Panc1 (cell line): ENCODE results near the gene LYST. TPM values are rescaled to one million over a fixed set of nuclear protein-coding genes. Genes with fewer than 3 reads are reported as not detected.

Experiments used
- ATAC-seq: fragments of 200-7000 bp; cut with Tn5 transposase; 2 replicates; pipeline ENCODE4 v1.9.1; 2020; ENCODE audit warnings: mild to moderate bottlenecking, moderate library complexity
- BruUV-seq: library from RNA; stranded (reverse); fragments of 400-500 nt; replicated peaks from 2 replicates; lab custom pipeline; 2021; lab: Mats Ljungman, UMichigan
- CTCF ChIA-PET: fragments of 300-600 bp; sonication (Branson Sonifier 250); formaldehyde crosslinking; loops from one replicate; lab custom pipeline; 2022; ENCODE audit warnings: antibody characterized with exemption; lab: Charles Lee
- POLR2A ChIA-PET: fragments of 300-600 bp; sonication (Branson Sonifier 250); formaldehyde crosslinking; loops from one replicate; lab custom pipeline; 2022; ENCODE audit warnings: antibody characterized with exemption; lab: Charles Lee
- DNase-seq: peaks from one replicate; pipeline ENCODE4 v3.0.0-alpha.2; 2010; ENCODE audit warnings: low read depth, low spot score
- H3K27ac ChIP-seq: 2 replicates; pipeline ENCODE4 v1.5.1; 2011; ENCODE audit warnings: mild to moderate bottlenecking, low read length, inconsistent platforms
- H3K27me3 ChIP-seq: fragments of 200-500 bp; sonication (Bioruptor generic); 2 replicates; pipeline ENCODE4 v1.6.0; 2014; ENCODE audit warnings: low read length, inconsistent platforms; ENCODE audit not compliant: control insufficient read depth, insufficient read depth
- H3K36me3 ChIP-seq: fragments of 200-500 bp; sonication (Bioruptor generic); 2 replicates; pipeline ENCODE4 v1.5.1; 2014; ENCODE audit warnings: inconsistent platforms, mild to moderate bottlenecking, low read length, moderate library complexity; ENCODE audit not compliant: control insufficient read depth, insufficient read depth
- H3K4me1 ChIP-seq: 2 replicates; pipeline ENCODE4 v1.5.1; 2011; ENCODE audit warnings: inconsistent platforms, mild to moderate bottlenecking, low read length, moderate library complexity; ENCODE audit not compliant: control insufficient read depth, insufficient read depth
- H3K4me3 ChIP-seq, 2 experiments: 2 replicates each; pipeline ENCODE4 v1.5.1; 2011 to 2012; ENCODE audit warnings: low read depth in 2 of 2, low read length in 2 of 2, mild to moderate bottlenecking in 2 of 2, inconsistent platforms in 1 of 2, moderate library complexity in 1 of 2
- H3K9me3 ChIP-seq: fragments of 200-500 bp; sonication (Bioruptor generic); 2 replicates; pipeline ENCODE4 v1.5.1; 2014; ENCODE audit warnings: low read depth, mild to moderate bottlenecking, inconsistent platforms, low read length, moderate library complexity; ENCODE audit not compliant: control insufficient read depth, insufficient read depth
- CTCF ChIP-seq: fragments of 450-650 bp; IDR thresholded peaks from 2 replicates; pipeline ENCODE4 v1.5.1; 2017; ENCODE audit warnings: mild to moderate bottlenecking
- POLR2AphosphoS5 ChIP-seq: IDR thresholded peaks from 2 replicates; pipeline ENCODE4 v1.6.1; 2012; ENCODE audit warnings: mild to moderate bottlenecking, low read depth, low read length, moderate library complexity
- REST ChIP-seq, 2 experiments: IDR thresholded peaks; 2 replicates each; pipeline ENCODE4 v1.6.1; 2011 to 2012; ENCODE audit warnings: low read depth in 2 of 2, control low read depth in 1 of 2, low read length in 1 of 2, mild to moderate bottlenecking in 1 of 2, moderate library complexity in 1 of 2; ENCODE audit not compliant: insufficient read depth in 1 of 2
- SIN3A ChIP-seq: IDR thresholded peaks from 2 replicates; pipeline ENCODE4 v1.6.1; 2012; ENCODE audit warnings: low read depth, mild to moderate bottlenecking, low read length, moderate library complexity, borderline replicate concordance; ENCODE audit not compliant: insufficient read depth
- TCF7L2 ChIP-seq: IDR thresholded peaks from 2 replicates; pipeline ENCODE4 v1.6.1; 2011; ENCODE audit warnings: mild to moderate bottlenecking, low read depth, low read length, inconsistent platforms
- in situ Hi-C: cut with HindIII; loops from 2 replicates; pipeline ENCODE4 v1.10.0; 2016; ENCODE audit warnings: low sequenced_read_pairs, low pct_unique_long_range_greater_than_20kb
- intact Hi-C: fragments of 100-400 bp; cut with micrococcal nuclease; formaldehyde crosslinking; loops from one replicate; pipeline ENCODE4 v1.10.0; 2022; ENCODE audit not compliant: unreplicated experiment
- total RNA-seq: library from RNA; stranded (reverse); gene quantifications from one replicate; pipeline ENCODE4 v1.2.1, GENCODE V29; 2021; ENCODE audit not compliant: unreplicated experiment

The LYST gene
- total RNA-seq, 1 experiment from 2014 or later, result 75.2 TPM

- no peak overlapping the region for H3K4me3 ChIP-seq
- no peak overlapping the region for H3K27ac ChIP-seq
- intact Hi-C loops (no loop called here), in situ Hi-C loops (no loop called here)
- no peaks in the 10 kb centered on the region for H3K9me3 ChIP-seq
- TF ChIP-seq POLR2AphosphoS5 (no peak), CTCF (no peak), SIN3A (no peak), REST (IDR thresholded peaks at IDR 0.05; ENCODE audit: insufficient read depth in 1 of 2, low read depth in 2 of 2, low read length in 1 of 2) (no peak), TCF7L2 (no peak)
- POLR2A ChIA-PET, result no interaction called here
- peaks cover 44% of the 10 kb centered on the region for H3K36me3 ChIP-seq
- BruUV-seq, result no TSS peak
- no peaks in the 10 kb centered on the region for H3K4me1 ChIP-seq
- H3K27me3 ChIP-seq, result no peaks in the 10 kb centered on the region
- CTCF ChIA-PET, result no interaction called here
- DNase-seq (no peak), ATAC-seq (no peak)
Observed at GRCh38 chr1:235724730-235725129, 142.0 kb downstream of the LYST start.

- Histone ChIP-seq H3K27me3 (no peaks in the 10 kb centered on the region), H3K36me3 (peaks cover 32% of the 10 kb centered on the region), H3K9me3 (no peaks in the 10 kb centered on the region), H3K4me3 (no peak overlapping the region), H3K4me1 (no peaks in the 10 kb centered on the region), H3K27ac (no peak overlapping the region)
- no peak for DNase-seq
- in situ Hi-C loops, result no loop called here
- no TSS peak for BruUV-seq
- intact Hi-C loops, result no loop called here
- TF ChIP-seq POLR2AphosphoS5, result no peak
- TF ChIP-seq SIN3A, result no peak
- no peak for TF ChIP-seq REST (IDR thresholded peaks at IDR 0.05; ENCODE audit: insufficient read depth in 1 of 2, low read depth in 2 of 2, low read length in 1 of 2)
- no peak for TF ChIP-seq CTCF
- no peak for TF ChIP-seq TCF7L2
- POLR2A ChIA-PET, result no interaction called here
- ATAC-seq, result no peak
- CTCF ChIA-PET, result no interaction called here
Observed at GRCh38 chr1:235722858-235723257, 143.8 kb downstream of the LYST start.
